PFSK-1 (cell line): ENCODE results near the gene MEG3.

Source experiments
- FOXP2 ChIP-seq: optimal IDR thresholded peaks from 2 replicates; pipeline ENCODE3; 2011; ENCODE audit warnings: borderline replicate concordance, control low read depth, inconsistent platforms; ENCODE audit not compliant: insufficient read depth; ENCODE audit errors: extremely low read length, extremely low read depth
- POLR2AphosphoS5 ChIP-seq: IDR thresholded peaks from 2 replicates; pipeline ENCODE4 v1.6.1; 2012; ENCODE audit warnings: low read depth, mild to moderate bottlenecking, control low read depth, low read length, moderate library complexity
- SIN3A ChIP-seq: IDR thresholded peaks from 2 replicates; pipeline ENCODE4 v1.6.1; 2012; ENCODE audit warnings: mild to moderate bottlenecking, low read length, moderate library complexity, borderline replicate concordance; ENCODE audit not compliant: insufficient read depth
- TAF1 ChIP-seq: IDR thresholded peaks from 2 replicates; pipeline ENCODE4 v1.6.1; 2012; ENCODE audit warnings: low read length, control low read depth, borderline replicate concordance; ENCODE audit not compliant: insufficient read depth
- TF ChIP-seq, protein P1 (sequence below), 2 experiments: IDR thresholded peaks; 2 replicates each; pipeline versions ENCODE4 v1.6.1 to v1.8.0; 2011 to 2012; ENCODE audit warnings: low read depth in 2 of 2, low read length in 2 of 2, control low read depth in 1 of 2, inconsistent platforms in 1 of 2, mild to moderate bottlenecking in 1 of 2, moderate library complexity in 1 of 2; ENCODE audit not compliant: insufficient read depth in 1 of 2

DNA sequence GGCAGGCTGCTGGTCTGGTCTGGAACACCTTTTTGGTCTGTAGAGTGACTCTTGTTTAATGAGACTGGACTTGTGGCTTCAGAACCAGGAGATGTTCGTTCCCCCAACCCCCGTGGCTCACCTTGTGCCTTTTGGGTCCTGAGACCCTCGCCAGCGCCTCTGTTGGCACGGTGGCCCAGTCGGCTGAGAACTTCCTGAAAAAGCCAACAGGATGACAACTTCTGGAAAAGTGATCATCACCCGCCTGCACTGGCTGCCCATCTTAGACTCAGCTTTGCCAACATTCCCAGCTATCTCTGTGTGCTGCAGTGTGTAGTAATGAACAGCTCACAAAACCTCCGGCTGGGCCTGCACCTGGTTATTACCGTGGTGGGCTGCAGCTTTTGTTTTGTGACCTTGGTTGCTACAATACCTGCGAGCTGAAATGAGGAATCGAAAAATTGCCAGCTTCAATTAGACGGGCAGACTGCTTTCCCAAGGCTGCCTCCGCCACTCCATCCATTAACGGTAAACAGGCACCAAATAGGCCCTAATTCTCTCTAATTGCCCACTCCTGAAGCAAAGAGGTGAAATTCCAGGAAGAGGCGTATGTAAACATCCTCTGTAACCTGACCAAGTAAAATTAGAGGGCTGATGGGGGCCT is 16.0 kb downstream of the MEG3 start:
- TF ChIP-seq TAF1 (no peak), POLR2AphosphoS5 (no peak), SIN3A (no peak), FOXP2 (no peak)
- TF ChIP-seq, protein P1, sequence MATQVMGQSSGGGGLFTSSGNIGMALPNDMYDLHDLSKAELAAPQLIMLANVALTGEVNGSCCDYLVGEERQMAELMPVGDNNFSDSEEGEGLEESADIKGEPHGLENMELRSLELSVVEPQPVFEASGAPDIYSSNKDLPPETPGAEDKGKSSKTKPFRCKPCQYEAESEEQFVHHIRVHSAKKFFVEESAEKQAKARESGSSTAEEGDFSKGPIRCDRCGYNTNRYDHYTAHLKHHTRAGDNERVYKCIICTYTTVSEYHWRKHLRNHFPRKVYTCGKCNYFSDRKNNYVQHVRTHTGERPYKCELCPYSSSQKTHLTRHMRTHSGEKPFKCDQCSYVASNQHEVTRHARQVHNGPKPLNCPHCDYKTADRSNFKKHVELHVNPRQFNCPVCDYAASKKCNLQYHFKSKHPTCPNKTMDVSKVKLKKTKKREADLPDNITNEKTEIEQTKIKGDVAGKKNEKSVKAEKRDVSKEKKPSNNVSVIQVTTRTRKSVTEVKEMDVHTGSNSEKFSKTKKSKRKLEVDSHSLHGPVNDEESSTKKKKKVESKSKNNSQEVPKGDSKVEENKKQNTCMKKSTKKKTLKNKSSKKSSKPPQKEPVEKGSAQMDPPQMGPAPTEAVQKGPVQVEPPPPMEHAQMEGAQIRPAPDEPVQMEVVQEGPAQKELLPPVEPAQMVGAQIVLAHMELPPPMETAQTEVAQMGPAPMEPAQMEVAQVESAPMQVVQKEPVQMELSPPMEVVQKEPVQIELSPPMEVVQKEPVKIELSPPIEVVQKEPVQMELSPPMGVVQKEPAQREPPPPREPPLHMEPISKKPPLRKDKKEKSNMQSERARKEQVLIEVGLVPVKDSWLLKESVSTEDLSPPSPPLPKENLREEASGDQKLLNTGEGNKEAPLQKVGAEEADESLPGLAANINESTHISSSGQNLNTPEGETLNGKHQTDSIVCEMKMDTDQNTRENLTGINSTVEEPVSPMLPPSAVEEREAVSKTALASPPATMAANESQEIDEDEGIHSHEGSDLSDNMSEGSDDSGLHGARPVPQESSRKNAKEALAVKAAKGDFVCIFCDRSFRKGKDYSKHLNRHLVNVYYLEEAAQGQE (IDR thresholded peaks at IDR 0.05; ENCODE audit: insufficient read depth in 1 of 2, low read depth in 2 of 2, low read length in 2 of 2) = no peak
